ENCODE data around the gene SDC1. TPM values are rescaled to one million over a fixed set of nuclear protein-coding genes. Genes with fewer than 3 reads are reported as not detected.

Gene SDC1
- total RNA-seq, 1 donor from 2014 or later = 0.32 TPM

DNA sequence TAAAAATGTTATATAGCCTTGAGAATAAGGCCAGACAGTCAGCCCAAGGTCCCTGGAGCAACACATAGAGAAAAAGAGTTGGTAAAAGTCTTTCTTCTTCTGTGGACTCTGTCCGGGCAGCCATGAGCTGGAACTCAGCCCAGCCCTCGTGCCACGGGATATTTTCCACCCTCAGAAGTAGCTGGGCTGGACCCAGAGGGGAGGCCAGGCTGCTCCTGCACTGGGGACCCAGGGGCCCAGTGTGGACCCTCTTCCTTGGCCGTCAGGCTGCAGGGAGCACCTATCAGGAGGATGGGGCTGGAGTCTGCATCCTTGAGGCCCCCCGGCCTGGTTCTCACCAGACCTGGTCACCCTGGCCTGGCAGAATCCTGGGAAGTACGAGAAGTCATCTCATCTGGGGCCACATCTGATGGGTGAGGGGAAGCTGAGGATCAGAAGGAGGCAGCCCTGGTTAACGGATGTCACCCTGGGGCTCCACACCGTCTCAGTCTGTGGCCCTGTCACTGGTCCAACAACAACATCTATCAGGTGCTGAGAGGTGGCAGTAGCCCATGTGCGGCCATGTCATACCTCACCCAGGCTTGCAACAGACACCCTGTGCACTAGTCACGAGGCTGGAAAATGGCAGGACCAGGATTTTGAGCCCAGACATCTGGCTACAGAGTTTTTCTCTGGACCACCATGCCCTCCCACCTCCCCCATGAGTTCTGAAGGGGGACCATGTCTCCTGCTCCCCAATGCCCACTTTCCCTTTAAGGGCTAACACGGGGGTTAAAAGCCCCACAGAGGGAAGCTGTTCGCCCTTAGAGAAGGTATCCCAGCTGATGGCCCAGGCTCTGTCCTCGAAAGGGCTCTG lies 33.0 kb downstream of the SDC1 start:
- H3K9me3 ChIP-seq = no peaks in the 10 kb centered on the region
- TF ChIP-seq, protein P1, sequence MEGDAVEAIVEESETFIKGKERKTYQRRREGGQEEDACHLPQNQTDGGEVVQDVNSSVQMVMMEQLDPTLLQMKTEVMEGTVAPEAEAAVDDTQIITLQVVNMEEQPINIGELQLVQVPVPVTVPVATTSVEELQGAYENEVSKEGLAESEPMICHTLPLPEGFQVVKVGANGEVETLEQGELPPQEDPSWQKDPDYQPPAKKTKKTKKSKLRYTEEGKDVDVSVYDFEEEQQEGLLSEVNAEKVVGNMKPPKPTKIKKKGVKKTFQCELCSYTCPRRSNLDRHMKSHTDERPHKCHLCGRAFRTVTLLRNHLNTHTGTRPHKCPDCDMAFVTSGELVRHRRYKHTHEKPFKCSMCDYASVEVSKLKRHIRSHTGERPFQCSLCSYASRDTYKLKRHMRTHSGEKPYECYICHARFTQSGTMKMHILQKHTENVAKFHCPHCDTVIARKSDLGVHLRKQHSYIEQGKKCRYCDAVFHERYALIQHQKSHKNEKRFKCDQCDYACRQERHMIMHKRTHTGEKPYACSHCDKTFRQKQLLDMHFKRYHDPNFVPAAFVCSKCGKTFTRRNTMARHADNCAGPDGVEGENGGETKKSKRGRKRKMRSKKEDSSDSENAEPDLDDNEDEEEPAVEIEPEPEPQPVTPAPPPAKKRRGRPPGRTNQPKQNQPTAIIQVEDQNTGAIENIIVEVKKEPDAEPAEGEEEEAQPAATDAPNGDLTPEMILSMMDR (IDR thresholded peaks at IDR 0.05) = no peak
- no peak for DNase-seq (ENCODE audit: low spot score in 2 of 2)
- H3K4me1 ChIP-seq = no peaks in the 10 kb centered on the region
- H3K36me3 ChIP-seq = no peaks in the 10 kb centered on the region
- no peaks in the 10 kb centered on the region for H3K27me3 ChIP-seq
- intact Hi-C loops (cut with DNase I) = no loop called here
- H3K27ac ChIP-seq = no peak overlapping the region
- no peak overlapping the region for H3K4me3 ChIP-seq

DNA sequence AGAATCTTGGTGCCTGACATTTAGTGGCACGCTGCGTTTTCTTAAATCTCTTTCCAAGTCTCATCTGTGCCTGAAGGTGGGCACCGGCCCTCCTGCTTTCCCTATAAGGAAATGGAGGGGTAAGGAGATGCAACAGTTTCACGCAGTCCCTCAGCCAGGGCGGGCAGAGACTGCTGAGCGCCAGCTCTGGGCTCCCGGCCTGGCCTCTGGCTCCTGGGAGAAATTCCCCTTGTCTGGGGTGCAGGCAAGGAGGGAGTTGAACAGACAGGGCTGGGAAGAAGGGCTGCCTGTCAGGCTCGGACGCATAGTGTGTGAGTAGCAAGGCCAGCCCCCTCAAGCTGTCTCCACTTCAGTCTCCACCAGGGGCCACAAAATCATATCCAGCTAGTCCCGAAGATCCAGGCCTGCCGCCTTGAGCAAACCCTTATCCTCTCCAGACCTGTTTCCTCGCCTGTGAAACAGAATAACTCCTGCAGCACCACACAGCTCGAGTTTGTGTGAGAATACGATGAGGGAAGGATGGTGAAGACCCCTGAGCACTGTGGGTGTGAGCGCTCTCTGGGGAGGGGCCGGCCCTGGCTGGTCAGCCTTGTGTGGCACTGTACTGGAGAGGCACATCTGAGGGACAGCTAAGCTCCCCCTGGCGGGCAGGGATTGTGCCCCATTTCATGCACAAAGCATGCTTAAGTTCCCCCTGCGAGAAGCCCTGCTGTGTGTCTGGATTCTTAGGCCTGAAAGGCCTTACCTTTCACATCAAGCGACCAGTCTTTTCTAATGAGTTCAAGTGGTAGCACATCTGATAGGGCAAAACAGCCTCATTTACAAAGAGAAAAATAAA lies 33.8 kb downstream of the SDC1 start:
- H3K9me3 ChIP-seq = no peaks in the 10 kb centered on the region
- intact Hi-C loops (cut with DNase I) = no loop called here
- H3K27me3 ChIP-seq = no peaks in the 10 kb centered on the region
- TF ChIP-seq, protein P1 (IDR thresholded peaks at IDR 0.05) = no peak
- no peak overlapping the region for H3K27ac ChIP-seq
- no peaks in the 10 kb centered on the region for H3K4me1 ChIP-seq
- DNase-seq (ENCODE audit: low spot score in 2 of 2) = no peak
- no peaks in the 10 kb centered on the region for H3K36me3 ChIP-seq
- H3K4me3 ChIP-seq = no peak overlapping the region

- TF ChIP-seq, protein P1 (IDR thresholded peaks at IDR 0.05) = no peak
- no peak overlapping the region for H3K4me3 ChIP-seq
- intact Hi-C loops (cut with DNase I) = no loop called here
- DNase-seq (ENCODE audit: low spot score in 2 of 2) = no peak
- no peaks in the 10 kb centered on the region for H3K4me1 ChIP-seq
- H3K27ac ChIP-seq = no peak overlapping the region
- no peaks in the 10 kb centered on the region for H3K9me3 ChIP-seq
- H3K27me3 ChIP-seq = no peaks in the 10 kb centered on the region
- no peaks in the 10 kb centered on the region for H3K36me3 ChIP-seq
These were observed 34.8 kb downstream of the SDC1 start for GRCh38 chr2:20190170-20190569.

DNA sequence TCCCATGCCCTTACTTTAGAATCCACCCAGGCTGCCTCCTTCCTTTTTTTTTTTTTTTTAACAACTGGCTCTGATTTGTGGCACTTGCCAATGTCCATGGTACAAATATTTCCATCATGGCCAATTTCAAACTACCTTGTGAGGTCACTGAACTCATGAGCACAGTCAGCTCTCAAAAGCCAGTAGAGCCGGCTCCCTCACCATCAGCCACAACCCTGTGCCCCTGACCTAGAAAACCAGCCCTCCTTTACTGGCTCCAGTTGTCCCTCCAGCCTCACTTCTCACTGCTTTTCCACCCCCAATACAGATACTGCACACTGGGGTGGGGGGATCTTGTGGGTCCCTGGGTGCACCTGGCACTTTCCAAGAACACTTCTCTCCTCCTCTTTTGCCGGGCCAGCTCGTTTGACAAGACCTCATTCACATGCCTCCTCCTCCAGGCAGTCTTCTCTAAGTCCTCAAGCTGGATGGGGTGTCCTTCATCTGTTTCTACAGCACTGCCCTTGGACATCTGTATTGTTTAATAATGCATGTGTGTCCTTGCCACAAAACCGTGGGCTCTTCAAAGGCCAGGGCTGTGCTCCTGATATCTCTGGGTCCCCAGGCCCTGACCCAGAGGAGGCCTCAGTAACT lies 35.5 kb downstream of the SDC1 start:
- H3K27ac ChIP-seq = no peak overlapping the region
- H3K9me3 ChIP-seq = no peaks in the 10 kb centered on the region
- no peaks in the 10 kb centered on the region for H3K27me3 ChIP-seq
- DNase-seq (ENCODE audit: low spot score in 2 of 2) = no peak
- H3K36me3 ChIP-seq = no peaks in the 10 kb centered on the region
- no peaks in the 10 kb centered on the region for H3K4me1 ChIP-seq
- TF ChIP-seq, protein P1 (IDR thresholded peaks at IDR 0.05) = no peak
- intact Hi-C loops (cut with DNase I) = no loop called here
- no peak overlapping the region for H3K4me3 ChIP-seq

DNA sequence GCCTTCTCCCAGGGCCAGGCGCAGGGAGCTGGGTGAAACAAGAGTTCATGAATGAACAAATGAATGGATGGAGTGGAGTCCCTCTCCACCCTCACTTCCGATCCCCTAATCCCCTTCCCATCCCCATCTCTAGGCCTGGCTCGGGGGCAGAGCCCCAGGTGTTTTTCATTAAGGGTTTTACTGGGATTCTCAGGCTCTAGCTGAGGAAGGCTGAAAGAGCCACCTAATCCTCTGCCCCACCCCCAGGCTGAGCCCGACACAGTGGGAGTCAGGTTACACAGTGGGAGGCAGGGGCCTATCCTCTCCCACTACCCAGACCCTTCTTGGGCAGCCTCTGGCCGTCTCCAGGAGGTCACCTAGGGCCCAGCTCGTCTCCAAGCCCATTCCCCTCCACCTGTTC lies 36.1 kb downstream of the SDC1 start:
- intact Hi-C loops (cut with DNase I) = no loop called here
- Histone ChIP-seq H3K9me3 (no peaks in the 10 kb centered on the region), H3K27ac (no peak overlapping the region), H3K27me3 (no peaks in the 10 kb centered on the region), H3K4me1 (no peaks in the 10 kb centered on the region), H3K4me3 (no peak overlapping the region), H3K36me3 (no peaks in the 10 kb centered on the region)
- TF ChIP-seq, protein P1 (IDR thresholded peaks at IDR 0.05) = no peak
- no peak for DNase-seq (ENCODE audit: low spot score in 2 of 2)
